ENCODE measurements around the gene BACE1. TPM values are rescaled to one million over a fixed set of nuclear protein-coding genes. Genes with fewer than 3 reads are reported as not detected.
A peak's percentile ranks its signal among the peaks of the same experiment; 100 is the strongest.

Gene BACE1
- total RNA-seq, 1 donor from 2014 or later = 8.2 TPM

DNA sequence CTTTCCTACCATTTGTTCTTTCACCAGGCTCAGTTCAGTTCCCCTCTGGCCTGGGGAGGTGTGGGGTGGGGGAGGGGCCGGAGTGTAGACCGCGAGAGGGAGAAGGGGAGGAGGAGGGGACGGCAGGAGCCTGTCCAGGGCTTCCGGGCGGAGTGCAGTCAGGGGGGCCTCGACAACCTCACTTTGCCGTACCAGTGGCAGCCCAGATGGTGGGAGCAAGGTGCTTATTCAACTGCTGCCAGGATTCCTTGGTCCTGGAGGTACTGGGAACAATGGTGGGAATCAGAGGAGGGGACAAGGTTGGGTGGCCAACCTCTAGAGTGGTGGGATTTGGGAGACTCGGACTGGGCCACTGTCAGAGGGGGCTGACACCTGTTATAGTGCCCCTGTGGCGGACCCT, 1.2 kb downstream of the BACE1 start:
- Histone ChIP-seq H3F3A (ENCODE audit: low read depth) (no peaks in the 10 kb centered on the region), H3K27me3 (no peaks in the 10 kb centered on the region), H4K20me1 (ENCODE audit: low read depth) (no peaks in the 10 kb centered on the region), H3K27ac (no peak overlapping the region), H3K36me3 (no peaks in the 10 kb centered on the region), H2AFZ (replicated peaks) (no peak overlapping the region), H3K9me3 (ENCODE audit: low read depth) (no peaks in the 10 kb centered on the region), H3K4me3 (peak overlapping the region; percentile 79), H3K79me2 (ENCODE audit: low read depth) (no peaks in the 10 kb centered on the region), H3K4me2 (peak overlapping the region; percentile 96), H3K4me1 (peaks cover 18% of the 10 kb centered on the region), H3K9ac (no peak overlapping the region)
- peak overlapping the region; percentile 86 for H3K4me3 Mint-ChIP-seq
- TF ChIP-seq, protein P1, sequence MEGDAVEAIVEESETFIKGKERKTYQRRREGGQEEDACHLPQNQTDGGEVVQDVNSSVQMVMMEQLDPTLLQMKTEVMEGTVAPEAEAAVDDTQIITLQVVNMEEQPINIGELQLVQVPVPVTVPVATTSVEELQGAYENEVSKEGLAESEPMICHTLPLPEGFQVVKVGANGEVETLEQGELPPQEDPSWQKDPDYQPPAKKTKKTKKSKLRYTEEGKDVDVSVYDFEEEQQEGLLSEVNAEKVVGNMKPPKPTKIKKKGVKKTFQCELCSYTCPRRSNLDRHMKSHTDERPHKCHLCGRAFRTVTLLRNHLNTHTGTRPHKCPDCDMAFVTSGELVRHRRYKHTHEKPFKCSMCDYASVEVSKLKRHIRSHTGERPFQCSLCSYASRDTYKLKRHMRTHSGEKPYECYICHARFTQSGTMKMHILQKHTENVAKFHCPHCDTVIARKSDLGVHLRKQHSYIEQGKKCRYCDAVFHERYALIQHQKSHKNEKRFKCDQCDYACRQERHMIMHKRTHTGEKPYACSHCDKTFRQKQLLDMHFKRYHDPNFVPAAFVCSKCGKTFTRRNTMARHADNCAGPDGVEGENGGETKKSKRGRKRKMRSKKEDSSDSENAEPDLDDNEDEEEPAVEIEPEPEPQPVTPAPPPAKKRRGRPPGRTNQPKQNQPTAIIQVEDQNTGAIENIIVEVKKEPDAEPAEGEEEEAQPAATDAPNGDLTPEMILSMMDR (IDR thresholded peaks at IDR 0.05) = no peak
- TF ChIP-seq EZH2 (IDR thresholded peaks at IDR 0.05) (no peak), EZH2phosphoT487 (IDR thresholded peaks at IDR 0.05) (no peak)
- peak; percentile 15 for DNase-seq (ENCODE audit: low spot score)
- H3K36me3 Mint-ChIP-seq = no peaks in the 10 kb centered on the region
- H3K4me1 Mint-ChIP-seq = peaks cover 17% of the 10 kb centered on the region
- H3K27me3 Mint-ChIP-seq (ENCODE audit: insufficient read depth, low read depth) = peaks cover 5% of the 10 kb centered on the region
- H3K9me3 Mint-ChIP-seq = no peaks in the 10 kb centered on the region
- H3K27ac Mint-ChIP-seq = peak overlapping the region; percentile 42

DNA sequence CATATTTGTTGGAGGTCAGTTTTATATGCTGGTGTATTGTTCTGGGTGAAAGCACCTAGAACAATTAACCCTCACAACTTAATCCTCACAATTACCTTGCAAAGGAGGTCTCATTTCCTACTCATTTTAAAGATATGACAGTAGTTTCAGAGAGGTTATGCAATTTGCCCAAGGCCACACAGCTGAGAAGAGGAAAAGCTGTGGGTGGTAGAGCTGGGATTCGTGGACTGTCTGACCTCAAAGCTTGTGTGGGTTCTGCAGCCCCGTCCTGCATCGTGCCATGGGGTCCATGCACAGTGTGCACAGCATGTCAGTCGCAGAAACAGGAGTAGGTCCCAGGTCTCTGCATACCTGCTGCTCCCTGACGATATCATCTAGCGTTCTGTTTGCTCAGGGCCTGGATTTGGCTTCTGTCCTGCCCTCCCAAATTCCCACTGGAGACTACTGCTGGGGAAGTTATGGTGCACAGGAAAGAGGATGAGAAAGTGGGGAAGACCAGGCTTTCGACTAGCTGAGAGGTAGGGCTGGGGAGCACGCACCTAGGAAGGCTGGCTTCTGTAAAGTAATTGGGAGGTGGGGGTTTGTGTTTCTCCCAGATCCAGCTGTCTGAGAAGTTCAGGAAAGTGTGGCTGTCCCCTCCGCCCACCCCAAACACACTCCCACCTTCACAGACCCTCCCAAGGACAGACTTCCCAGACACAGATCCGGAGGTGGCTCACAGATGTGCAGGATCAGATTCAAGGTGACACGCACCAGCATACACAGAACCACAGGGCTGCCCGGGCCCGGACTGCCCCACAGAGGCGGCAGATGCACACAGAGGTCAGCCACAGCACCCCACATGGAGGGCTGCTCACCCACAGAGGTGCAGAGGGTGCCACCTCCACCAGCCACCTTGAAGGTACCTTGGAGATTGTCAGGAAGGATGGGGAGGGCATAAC, 2.0 kb downstream of the BACE1 start:
- H3K4me2 ChIP-seq = peak overlapping the region; percentile 96
- H2AFZ ChIP-seq (replicated peaks) = no peak overlapping the region
- no peak overlapping the region for H3K9ac ChIP-seq
- no peaks in the 10 kb centered on the region for H3K9me3 ChIP-seq (ENCODE audit: low read depth)
- Mint-ChIP-seq H3K4me3 (peak overlapping the region; percentile 86), H3K27ac (no peak overlapping the region), H3K36me3 (no peaks in the 10 kb centered on the region), H3K4me1 (peaks cover 17% of the 10 kb centered on the region), H3K9me3 (no peaks in the 10 kb centered on the region), H3K27me3 (ENCODE audit: insufficient read depth, low read depth) (peaks cover 5% of the 10 kb centered on the region)
- H3K27ac ChIP-seq = no peak overlapping the region
- peaks cover 18% of the 10 kb centered on the region for H3K4me1 ChIP-seq
- H4K20me1 ChIP-seq (ENCODE audit: low read depth) = no peaks in the 10 kb centered on the region
- no peak for DNase-seq (ENCODE audit: low spot score)
- H3K36me3 ChIP-seq = no peaks in the 10 kb centered on the region
- no peaks in the 10 kb centered on the region for H3F3A ChIP-seq (ENCODE audit: low read depth)
- H3K4me3 ChIP-seq = peak overlapping the region; percentile 79
- TF ChIP-seq EZH2 (IDR thresholded peaks at IDR 0.05) = no peak
- TF ChIP-seq, protein P1 (IDR thresholded peaks at IDR 0.05) = no peak
- no peak for TF ChIP-seq EZH2phosphoT487 (IDR thresholded peaks at IDR 0.05)
- H3K79me2 ChIP-seq (ENCODE audit: low read depth) = no peaks in the 10 kb centered on the region
- no peaks in the 10 kb centered on the region for H3K27me3 ChIP-seq

DNA sequence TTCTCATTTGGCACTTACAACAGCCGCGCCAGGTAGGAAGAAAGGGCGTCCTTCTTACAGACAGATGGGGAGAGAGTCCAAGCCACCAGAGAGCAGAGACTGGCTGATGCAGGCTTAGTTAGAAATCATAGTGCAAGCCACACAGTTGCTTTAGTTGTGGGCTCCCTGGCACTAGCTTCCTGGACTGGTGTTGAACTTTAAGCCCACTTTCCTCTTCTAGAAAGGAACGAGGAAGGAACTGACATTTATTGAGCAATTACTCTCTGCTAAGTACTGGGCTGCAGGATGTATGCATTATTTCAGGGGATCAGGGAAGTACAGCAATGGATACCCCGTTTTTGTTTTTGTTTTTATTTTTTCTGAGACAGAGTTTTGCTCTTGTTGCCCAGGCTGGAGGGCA, 3.0 kb downstream of the BACE1 start:
- H3K27me3 ChIP-seq = no peaks in the 10 kb centered on the region
- no peaks in the 10 kb centered on the region for H3K9me3 Mint-ChIP-seq
- H3K79me2 ChIP-seq (ENCODE audit: low read depth) = no peaks in the 10 kb centered on the region
- H3F3A ChIP-seq (ENCODE audit: low read depth) = no peaks in the 10 kb centered on the region
- TF ChIP-seq, protein P1 (IDR thresholded peaks at IDR 0.05) = no peak
- TF ChIP-seq EZH2phosphoT487 (IDR thresholded peaks at IDR 0.05) (no peak), EZH2 (IDR thresholded peaks at IDR 0.05) (no peak)
- no peak overlapping the region for H3K9ac ChIP-seq
- H3K36me3 ChIP-seq = no peaks in the 10 kb centered on the region
- H4K20me1 ChIP-seq (ENCODE audit: low read depth) = no peaks in the 10 kb centered on the region
- H3K4me1 Mint-ChIP-seq = peaks cover 17% of the 10 kb centered on the region
- no peak overlapping the region for H3K4me2 ChIP-seq
- no peak overlapping the region for H2AFZ ChIP-seq (replicated peaks)
- H3K4me1 ChIP-seq = peaks cover 18% of the 10 kb centered on the region
- H3K27ac Mint-ChIP-seq = no peak overlapping the region
- H3K4me3 Mint-ChIP-seq = no peak overlapping the region
- no peak overlapping the region for H3K4me3 ChIP-seq
- H3K9me3 ChIP-seq (ENCODE audit: low read depth) = no peaks in the 10 kb centered on the region
- no peaks in the 10 kb centered on the region for H3K36me3 Mint-ChIP-seq
- H3K27ac ChIP-seq = no peak overlapping the region
- peaks cover 5% of the 10 kb centered on the region for H3K27me3 Mint-ChIP-seq (ENCODE audit: insufficient read depth, low read depth)
- DNase-seq (ENCODE audit: low spot score) = no peak

All from neural progenitor cell (in vitro differentiated cells).